ENCODE data around the gene ZPR1. TPM values are rescaled to one million over a fixed set of nuclear protein-coding genes. Genes with fewer than 3 reads are reported as not detected.

Gene ZPR1
- total RNA-seq, 1 donor from 2014 or later = 69.0 TPM

DNA sequence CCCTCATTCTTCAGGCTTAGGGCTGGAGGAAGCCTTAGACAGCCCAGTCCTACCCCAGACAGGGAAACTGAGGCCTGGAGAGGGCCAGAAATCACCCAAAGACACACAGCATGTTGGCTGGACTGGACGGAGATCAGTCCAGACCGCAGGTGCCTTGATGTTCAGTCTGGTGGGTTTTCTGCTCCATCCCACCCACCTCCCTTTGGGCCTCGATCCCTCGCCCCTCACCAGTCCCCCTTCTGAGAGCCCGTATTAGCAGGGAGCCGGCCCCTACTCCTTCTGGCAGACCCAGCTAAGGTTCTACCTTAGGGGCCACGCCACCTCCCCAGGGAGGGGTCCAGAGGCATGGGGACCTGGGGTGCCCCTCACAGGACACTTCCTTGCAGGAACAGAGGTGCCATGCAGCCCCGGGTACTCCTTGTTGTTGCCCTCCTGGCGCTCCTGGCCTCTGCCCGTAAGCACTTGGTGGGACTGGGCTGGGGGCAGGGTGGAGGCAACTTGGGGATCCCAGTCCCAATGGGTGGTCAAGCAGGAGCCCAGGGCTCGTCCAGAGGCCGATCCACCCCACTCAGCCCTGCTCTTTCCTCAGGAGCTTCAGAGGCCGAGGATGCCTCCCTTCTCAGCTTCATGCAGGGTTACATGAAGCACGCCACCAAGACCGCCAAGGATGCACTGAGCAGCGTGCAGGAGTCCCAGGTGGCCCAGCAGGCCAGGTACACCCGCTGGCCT, 42.5 kb upstream of the ZPR1 start:
- TF ChIP-seq, protein P1, sequence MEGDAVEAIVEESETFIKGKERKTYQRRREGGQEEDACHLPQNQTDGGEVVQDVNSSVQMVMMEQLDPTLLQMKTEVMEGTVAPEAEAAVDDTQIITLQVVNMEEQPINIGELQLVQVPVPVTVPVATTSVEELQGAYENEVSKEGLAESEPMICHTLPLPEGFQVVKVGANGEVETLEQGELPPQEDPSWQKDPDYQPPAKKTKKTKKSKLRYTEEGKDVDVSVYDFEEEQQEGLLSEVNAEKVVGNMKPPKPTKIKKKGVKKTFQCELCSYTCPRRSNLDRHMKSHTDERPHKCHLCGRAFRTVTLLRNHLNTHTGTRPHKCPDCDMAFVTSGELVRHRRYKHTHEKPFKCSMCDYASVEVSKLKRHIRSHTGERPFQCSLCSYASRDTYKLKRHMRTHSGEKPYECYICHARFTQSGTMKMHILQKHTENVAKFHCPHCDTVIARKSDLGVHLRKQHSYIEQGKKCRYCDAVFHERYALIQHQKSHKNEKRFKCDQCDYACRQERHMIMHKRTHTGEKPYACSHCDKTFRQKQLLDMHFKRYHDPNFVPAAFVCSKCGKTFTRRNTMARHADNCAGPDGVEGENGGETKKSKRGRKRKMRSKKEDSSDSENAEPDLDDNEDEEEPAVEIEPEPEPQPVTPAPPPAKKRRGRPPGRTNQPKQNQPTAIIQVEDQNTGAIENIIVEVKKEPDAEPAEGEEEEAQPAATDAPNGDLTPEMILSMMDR (IDR thresholded peaks at IDR 0.05) = no peak
- peaks cover 4% of the 10 kb centered on the region for H3K4me1 Mint-ChIP-seq

DNA sequence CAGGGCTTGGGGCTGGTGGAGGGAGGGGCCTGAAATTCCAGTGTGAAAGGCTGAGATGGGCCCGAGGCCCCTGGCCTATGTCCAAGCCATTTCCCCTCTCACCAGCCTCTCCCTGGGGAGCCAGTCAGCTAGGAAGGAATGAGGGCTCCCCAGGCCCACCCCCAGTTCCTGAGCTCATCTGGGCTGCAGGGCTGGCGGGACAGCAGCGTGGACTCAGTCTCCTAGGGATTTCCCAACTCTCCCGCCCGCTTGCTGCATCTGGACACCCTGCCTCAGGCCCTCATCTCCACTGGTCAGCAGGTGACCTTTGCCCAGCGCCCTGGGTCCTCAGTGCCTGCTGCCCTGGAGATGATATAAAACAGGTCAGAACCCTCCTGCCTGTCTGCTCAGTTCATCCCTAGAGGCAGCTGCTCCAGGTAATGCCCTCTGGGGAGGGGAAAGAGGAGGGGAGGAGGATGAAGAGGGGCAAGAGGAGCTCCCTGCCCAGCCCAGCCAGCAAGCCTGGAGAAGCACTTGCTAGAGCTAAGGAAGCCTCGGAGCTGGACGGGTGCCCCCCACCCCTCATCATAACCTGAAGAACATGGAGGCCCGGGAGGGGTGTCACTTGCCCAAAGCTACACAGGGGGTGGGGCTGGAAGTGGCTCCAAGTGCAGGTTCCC, 41.8 kb upstream of the ZPR1 start, which contains the start of gene APOC3:
Gene APOC3, plus strand, starts transcription at position 383 of the 659 bp plus-strand sequence. CDS start 676 bp downstream, outside the sequence.
- CTCF ChIA-PET = no interaction called here
- H3K27ac Mint-ChIP-seq = no peak within 1 kb of the TSS

More for the DNA sequence above, 42.5 kb upstream of the ZPR1 start:
- intact Hi-C loops (cut with micrococcal nuclease) = no loop called here
- CTCF ChIA-PET = no interaction called here
- POLR2A ChIA-PET = no interaction called here
- no peaks in the 10 kb centered on the region for H3K36me3 Mint-ChIP-seq (ENCODE audit: low read depth)
- no peak overlapping the region for H3K27ac Mint-ChIP-seq
- no peak for ATAC-seq (ENCODE audit: low read depth)
- no peak overlapping the region for H3K4me3 Mint-ChIP-seq
- DNase-seq = no peak
- H3K9me3 Mint-ChIP-seq = no peaks in the 10 kb centered on the region
- peaks cover 6% of the 10 kb centered on the region for H3K27me3 Mint-ChIP-seq

GRCh38 chr11:116828632-116829524, 41.1 kb upstream of the ZPR1 start:
- CTCF ChIA-PET = no interaction called here
- Mint-ChIP-seq H3K4me3 (no peak overlapping the region), H3K4me1 (no peaks in the 10 kb centered on the region), H3K27ac (no peak overlapping the region), H3K27me3 (peaks cover 5% of the 10 kb centered on the region), H3K36me3 (ENCODE audit: low read depth) (no peaks in the 10 kb centered on the region), H3K9me3 (no peaks in the 10 kb centered on the region)
- ATAC-seq (ENCODE audit: low read depth) (no peak), DNase-seq (no peak)
- intact Hi-C loops (cut with micrococcal nuclease) = no loop called here
- TF ChIP-seq, protein P1 (IDR thresholded peaks at IDR 0.05) = no peak
- POLR2A ChIA-PET = interaction anchor here (0.6 kb wide), 1 partner anchor 953 kb away, joined by 4 read pairs; no protein-coding TSS in a partner anchor

More for the DNA sequence above, 41.8 kb upstream of the ZPR1 start, which contains the start of gene APOC3:
- ATAC-seq (ENCODE audit: low read depth) (no peak), DNase-seq (no peak)
- Mint-ChIP-seq H3K27me3 (peaks cover 6% of the 10 kb centered on the region), H3K9me3 (no peaks in the 10 kb centered on the region), H3K4me3 (no peak within 1 kb of the TSS), H3K36me3 (ENCODE audit: low read depth) (no peaks in the 10 kb centered on the region), H3K4me1 (peaks cover under 1% of the 10 kb centered on the region)
- POLR2A ChIA-PET = no interaction called here
- TF ChIP-seq, protein P1 (IDR thresholded peaks at IDR 0.05) = no peak
- intact Hi-C loops (cut with micrococcal nuclease) = no loop called here

GRCh38 chr11:116827461-116827860, 39.6 kb upstream of the ZPR1 start:
- POLR2A ChIA-PET = no interaction called here
- Mint-ChIP-seq H3K36me3 (ENCODE audit: low read depth) (no peaks in the 10 kb centered on the region), H3K4me1 (no peaks in the 10 kb centered on the region), H3K27ac (no peak overlapping the region), H3K9me3 (no peaks in the 10 kb centered on the region), H3K27me3 (peaks cover 5% of the 10 kb centered on the region), H3K4me3 (no peak overlapping the region)
- TF ChIP-seq, protein P1 (IDR thresholded peaks at IDR 0.05) = no peak
- intact Hi-C loops (cut with micrococcal nuclease) = no loop called here
- ATAC-seq (ENCODE audit: low read depth) (no peak), DNase-seq (no peak)
- CTCF ChIA-PET = no interaction called here

Measured in activated B cell treated with CpG ODN at 0.5 μM for 24 hours (primary cell).